Gastrocnemius medialis (tissue), 4 donors: ENCODE results near the gene SLC10A1.

Experiments
- CTCF ChIP-seq, 5 experiments: fragments of 450-650 bp in 3 of 5; fragments of 200-600 bp in 2 of 5; sonication (generic) in 2 of 5; IDR thresholded peaks in 4 of 5; conservative IDR thresholded peaks in 1 of 5; 1 replicate in 4 of 5; 2 replicates in 1 of 5; pipeline ENCODE4 v1.5.1; 2016 to 2019; ENCODE audit warnings: antibody characterized with exemption in 5 of 5, mild to moderate bottlenecking in 3 of 5, moderate library complexity in 3 of 5
- POLR2A ChIP-seq, 2 donors: fragments of 450-650 bp; IDR thresholded peaks; one replicate each; pipeline ENCODE4 v1.6.1; 2017; ENCODE audit warnings: antibody characterized with exemption in 2 of 2, mild to moderate bottlenecking in 2 of 2, moderate library complexity in 2 of 2

- TF ChIP-seq CTCF (IDR thresholded peaks at IDR 0.05 in 4 of 5, conservative IDR thresholded peaks at IDR 0.05 in 1 of 5) (no peak), POLR2A (IDR thresholded peaks at IDR 0.05) (no peak)
These were observed 12.1 kb downstream of the SLC10A1 start for GRCh38 chr14:69784942-69785341.
